Tongue (tissue), 2 donors: Measurements from ENCODE around the gene RP2. TPM values are rescaled to one million over a fixed set of nuclear protein-coding genes. Genes with fewer than 3 reads are reported as not detected.
A peak's percentile ranks its signal among the peaks of the same experiment; 100 is the strongest.

ENCODE experiments used
- DNase-seq: peaks from one replicate; pipeline ENCODE4 v3.0.0-alpha.2; 2015
- total RNA-seq: library from RNA; depleted of rRNA; stranded (reverse); fragments of >200 nt; gene quantifications from one replicate; pipeline ENCODE4 v1.2.3, GENCODE V29; 2014

The RP2 gene
- total RNA-seq, 1 donor from 2014 or later, result 15.0 TPM

DNA sequence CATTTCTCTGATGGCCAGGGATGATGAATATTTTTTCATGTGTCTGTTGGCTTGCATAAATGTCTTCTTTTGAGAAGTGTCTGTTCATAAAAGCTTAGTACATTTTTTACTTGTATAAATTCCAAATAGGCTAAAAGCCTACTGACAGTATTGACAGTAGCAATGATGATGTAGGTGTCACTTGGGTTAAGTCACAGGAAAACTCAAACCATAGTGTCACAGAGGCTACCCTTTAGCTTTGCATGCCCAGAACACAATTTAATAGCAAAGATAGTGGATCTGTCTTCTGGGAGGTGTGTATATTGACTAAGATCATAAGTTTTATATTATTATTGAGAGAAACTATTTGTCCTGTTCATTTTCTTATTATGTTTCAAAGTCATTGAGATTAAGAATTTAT is 8.1 kb downstream of the RP2 start:
- DNase-seq, result no peak

DNA sequence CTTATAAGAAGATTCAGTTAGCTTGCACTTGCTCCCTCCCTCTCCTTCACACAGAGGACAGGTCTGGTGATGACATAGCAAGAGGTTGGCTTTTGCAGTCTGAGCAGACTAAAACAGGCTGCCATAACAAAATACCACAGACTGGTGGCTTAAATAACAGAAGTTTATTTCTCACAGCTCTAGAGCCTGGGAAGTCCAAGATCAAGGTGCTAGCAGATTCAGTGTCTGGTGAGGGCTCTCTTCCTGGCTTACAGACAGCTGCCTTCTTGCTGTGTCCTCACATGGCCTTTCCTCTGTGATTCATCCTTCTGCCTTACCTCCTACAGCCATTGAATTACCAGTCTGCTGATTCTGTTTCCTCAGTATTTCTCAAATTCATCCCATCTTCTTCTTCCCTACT is 13.1 kb downstream of the RP2 start:
- DNase-seq, result no peak

DNA sequence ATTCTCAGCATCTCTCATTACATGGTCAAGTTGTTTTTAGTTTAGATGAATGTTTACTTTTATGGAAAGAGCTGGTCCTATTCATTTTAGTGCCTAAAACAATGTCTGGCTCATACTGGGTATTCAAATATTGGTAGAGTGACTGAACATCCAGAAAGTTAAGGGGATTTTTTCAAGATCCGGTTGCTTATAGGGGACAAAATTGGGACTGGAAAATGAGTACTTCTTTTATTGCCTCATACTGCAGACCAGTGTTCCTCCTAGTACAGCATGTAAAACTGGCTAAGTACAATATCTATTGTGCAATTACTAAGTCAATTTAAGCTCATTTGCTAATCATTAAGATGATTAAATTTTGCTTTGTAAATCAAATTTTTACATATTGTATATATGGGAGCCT is 13.9 kb downstream of the RP2 start:
- DNase-seq, result no peak

DNA sequence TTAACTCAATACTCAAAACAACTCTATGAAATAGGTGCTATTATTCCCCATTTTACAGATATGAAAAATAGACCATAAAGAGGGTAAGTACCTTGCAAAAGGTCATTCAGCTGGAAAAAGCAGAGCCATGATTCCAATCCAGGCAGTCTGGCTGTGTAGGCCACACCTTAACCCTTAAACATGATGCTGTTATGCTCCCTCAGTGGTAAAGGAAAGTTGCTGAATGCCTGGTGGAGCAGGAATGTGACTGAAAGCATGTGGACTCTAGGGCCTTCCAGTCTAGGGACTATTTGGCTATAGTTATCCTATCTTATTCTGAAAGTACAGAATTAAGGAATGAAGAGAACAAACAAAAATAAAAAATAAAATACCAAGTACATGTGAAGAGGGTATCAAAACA is 19.6 kb downstream of the RP2 start:
- no peak for DNase-seq

DNA sequence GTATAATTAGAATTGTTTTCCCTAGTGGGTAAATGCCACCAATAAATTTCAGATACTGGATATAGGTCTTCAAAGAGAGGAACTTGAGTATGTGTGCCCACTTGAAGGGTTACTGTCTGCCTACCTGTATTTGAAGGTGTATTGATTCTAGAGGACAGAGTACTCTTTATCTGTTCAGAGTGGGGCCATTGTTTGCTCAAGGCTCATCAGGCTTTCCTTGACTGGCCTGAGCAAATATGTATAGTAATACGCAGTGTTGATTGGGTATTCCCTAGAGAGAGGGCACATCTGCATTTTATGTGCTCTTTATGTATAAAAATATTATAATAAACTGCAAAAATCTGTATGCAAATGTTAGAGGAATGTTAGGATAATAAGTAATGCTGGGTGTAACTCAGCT is 23.7 kb downstream of the RP2 start:
- DNase-seq, result no peak

DNA sequence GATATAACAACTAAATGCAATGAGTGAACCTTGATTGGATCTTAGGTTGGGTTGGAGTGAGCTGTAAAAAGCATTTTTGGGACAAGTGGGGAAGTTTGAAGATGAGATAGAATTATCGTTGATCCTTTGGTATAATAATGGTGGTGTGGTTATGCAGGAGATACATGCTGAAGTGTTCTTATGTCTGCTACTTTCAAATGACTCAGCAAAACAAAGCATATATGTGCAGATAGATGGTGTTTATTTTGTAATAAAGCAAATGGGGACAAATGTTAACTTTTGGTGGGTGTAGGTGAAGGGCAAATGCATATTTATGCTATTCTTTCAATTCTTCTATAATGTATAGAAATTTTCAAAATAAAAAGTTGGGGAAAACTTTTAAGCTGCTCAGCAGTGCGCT is 26.2 kb downstream of the RP2 start:
- DNase-seq, result no peak

DNA sequence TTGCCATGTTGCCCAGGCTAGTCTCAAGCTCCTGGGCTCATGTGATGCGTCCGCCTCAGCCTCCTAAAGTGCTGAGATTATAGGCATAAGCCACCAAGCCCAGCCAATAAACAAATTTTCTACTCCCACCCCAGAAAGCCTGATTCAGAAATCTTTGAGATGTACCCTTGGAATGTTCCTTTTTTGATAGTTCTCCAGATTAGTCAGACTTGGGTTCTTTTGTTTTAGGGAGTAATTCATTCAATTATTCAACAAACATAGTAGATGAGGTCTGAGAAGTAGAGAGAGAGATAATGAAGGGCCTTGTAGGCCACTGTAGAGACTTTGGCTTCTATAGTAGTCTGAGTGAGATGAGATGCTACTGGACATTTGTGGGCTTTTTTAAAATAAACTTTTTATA is 27.8 kb downstream of the RP2 start:
- no peak for DNase-seq

DNA sequence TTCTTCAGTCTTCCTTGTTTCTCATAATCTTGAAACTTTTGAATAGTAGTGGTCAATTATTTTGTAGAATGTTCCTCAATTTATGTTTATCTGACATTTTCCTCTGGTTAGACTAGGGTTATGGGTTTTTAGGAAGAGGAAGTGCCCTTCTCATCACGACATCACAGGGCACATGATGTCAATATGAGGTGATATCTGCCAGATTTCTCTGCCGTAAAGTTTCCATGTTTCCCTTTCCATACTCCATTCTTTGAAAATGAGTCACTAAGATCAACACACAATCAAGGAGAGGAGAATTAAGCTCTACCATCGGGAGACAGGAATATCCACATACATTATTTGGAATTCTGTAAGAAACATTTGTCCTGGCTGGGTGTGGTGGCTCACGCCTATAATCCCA is 28.4 kb downstream of the RP2 start:
- DNase-seq, result no peak

DNA sequence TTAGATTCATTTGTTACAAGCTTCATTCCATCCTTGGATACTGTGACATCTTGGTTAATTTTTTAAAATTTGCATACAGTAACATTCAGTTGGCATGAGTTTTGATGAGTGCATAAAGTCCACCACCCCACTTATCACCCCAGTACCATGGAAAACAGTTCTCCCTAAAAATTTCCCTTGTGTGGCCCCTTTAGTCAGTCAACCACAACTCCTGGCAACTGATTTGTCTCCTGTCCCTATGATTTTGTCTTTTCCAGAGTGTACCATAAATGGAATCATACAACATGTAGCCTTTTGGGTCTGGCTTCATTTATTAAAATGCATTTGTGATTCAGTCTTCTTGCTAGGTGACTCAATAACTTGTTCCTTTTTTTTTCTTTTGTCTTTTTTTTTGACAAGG is 29.9 kb downstream of the RP2 start:
- no peak for DNase-seq

DNA sequence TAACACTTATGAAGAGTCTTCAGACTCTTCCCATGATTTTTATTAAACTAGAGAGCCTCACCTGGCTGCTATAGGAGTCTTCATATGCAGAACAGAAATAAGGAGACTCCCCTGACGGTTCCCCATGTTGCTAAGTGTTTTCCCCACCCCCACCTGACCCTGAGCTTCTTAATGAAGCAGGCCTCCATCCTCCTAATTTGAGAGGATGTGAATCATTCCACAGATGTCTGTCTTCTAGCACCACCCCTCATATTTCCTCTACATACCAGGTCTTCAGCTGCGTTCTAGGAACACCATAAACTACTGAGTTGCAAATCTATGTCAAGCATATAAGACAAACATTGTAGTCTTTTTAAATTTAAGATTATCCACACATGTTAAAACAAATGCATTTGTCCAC is 36.9 kb downstream of the RP2 start:
- no peak for DNase-seq

DNA sequence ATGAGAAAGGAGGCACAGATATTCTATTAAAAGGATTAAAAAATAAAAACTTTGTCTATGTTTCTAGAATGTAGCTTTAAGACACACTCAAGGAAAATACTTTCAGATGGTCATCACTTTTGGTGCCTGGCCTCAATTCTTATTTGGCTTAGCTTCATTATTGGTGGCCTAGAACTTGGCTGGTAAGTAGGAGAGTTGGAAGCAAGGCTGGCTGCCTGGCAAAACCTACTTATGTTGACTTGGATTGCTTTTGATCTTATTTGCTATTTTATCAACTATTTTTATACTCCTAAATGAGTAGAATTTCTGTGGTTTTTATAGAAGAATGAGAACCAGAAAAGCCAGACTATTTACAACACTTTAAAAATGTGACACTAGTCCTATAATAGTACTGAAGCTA is 40.1 kb downstream of the RP2 start:
- DNase-seq, result no peak

DNA sequence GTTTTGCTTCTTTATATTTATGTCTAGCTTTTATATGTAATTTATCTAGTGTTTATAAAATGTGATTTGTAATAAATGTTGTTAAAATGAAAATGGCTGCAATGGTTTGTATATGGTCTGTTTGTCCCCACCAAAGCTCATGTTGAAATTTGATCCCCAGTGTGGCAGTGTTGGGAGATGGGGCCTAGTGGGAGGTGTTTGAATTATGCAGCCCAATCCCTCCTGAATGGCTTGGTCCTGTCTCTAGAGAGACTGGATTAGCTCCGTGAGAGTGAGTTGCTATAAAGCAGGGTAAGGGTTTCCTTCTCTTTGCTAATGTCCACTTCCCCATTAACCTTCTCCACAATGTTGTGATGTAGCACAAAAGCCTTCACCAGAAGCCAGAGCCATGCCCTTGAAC is 45.4 kb downstream of the RP2 start:
- no peak for DNase-seq

DNA sequence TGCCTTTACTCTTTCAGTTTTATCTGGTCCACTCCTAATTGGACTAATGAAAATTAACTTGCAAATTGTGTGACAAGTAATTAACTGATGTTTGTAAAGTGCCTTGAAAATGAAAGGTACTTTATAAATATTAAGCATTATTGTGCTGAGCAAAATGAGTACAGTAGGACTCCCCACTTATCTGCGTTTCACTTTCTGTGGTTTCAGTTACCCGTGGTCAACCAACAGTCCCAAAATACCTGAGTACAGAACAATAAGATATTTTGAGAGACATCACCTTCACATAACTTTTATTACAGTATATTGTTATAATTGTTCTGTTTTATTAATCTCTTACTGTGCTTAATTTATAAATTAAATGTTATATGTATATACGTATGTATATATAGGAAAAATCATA is 48.0 kb downstream of the RP2 start:
- no peak for DNase-seq

DNA sequence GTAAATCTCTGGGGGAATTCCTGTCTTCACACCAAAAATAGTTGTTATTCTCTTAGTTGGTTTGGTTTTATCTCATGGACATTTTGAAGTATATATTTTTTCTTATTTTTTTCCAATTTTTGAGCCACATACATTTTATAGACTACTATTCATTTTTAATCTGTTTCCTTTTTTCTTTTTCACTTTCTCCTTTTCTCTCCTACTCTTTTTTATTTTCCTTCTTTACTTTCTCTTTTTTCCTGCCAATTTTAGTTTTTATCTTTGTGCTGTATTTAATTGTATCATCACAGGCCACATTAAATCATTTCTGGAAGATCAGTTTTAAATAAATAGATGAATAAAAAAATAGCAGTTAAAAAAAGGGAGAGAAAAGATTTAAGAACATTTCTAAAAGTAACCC is 61.4 kb downstream of the RP2 start:
- DNase-seq, result no peak

DNA sequence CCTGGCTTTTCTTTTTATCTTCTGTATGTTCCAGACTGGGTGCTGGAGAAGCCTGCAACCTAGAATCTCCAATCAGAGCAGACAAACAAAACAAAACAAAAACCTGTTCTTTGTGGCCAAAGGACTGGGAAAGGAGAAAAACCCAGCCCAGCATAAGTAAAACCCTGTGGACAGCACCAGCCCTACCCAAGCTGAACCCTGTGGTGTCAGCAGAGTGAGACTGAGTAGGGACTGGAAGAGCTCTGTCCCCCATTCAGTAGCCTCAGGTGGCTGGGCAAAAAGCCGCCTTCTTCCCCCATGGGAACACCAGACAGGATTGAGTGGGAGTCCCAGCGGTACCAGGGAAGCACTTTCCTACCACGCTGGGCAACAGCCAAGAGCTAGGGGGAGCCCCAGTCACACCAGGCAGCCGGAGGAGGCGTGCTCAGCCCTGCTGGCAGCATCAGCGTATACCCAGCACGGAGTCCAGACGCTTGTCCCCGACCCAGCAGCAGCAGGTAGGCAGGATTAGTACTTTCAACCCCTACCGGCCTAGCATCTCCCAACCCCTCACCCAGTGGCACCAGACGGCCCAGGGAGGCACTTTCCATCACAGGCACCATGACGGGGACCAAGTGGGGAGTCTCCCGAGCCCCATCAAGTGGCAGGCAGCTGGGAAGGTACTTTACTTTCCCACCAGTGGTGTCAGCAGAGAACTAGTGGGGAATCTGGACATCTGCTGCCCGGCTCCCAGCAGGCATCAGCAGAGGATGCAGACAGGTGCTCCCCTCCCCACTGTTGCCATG is 66.8 kb downstream of the RP2 start:
- peak; percentile 77 for DNase-seq

DNA sequence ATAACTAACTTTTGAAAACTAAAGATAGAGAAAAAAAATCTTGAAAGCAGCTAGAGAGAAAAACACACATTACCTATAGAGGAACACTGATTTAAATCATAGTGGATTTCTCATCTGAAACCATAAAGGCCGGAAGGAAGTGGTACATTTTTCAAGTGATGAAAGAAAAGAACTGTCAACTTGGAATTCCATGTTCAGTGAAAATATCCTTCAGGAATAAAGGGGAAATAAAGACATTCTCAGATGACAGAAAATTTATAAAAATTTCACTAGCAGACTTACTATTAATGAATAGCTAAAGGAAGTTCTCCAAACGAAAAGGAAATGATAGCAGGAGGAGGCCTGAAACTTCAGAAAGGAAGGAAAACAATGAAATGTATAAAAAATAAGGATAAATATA is 67.8 kb downstream of the RP2 start:
- DNase-seq, result no peak

DNA sequence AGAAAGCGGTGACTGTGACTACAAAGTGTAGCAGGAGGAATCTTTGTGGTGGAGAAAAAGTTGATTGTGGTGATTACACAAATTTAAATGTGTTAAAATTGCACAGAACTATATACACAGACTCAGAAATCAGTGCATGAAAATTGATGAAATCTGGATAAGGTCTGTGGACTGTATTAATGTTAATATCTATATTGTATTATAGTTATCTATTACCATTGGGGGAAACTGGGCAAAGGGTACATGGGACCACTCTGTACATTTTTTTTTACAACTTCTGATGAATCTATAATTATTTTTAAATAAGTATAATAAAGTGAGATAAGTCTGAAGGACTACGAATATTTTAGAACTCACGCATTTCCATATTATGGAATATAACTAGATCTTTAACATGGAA is 73.6 kb downstream of the RP2 start:
- no peak for DNase-seq

DNA sequence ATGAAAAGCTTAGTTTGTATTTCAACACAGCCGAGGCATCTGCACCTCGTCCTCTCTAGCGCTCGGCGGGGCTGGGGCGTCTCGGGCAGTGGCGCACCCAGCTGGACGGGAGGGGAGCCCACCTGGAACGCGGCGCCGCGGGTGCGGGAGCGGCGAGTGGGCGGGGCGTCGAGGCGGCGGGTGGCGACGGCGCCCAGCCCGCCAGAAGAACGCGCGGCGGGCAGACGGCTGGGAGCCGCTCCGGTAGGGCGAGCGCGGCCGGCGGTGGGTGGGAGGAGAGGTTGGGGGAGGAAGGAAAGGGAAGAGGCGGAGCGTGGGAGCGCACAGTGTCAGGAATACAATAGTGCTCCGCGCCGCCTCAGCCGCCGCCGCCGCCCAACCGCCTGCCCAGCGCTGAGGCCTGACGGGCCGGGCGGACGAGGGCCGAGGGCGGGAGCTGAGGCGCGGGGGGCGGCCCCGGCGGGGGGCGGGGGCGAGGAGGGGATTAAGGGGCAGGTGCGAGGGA is 75.3 kb downstream of the RP2 start, which contains the start of gene JADE3:
Gene JADE3 (plus strand): TSS at position 324 of the 505 bp plus-strand sequence. CDS start 72,474 bp downstream, outside the sequence.
- DNase-seq, result peak; percentile 79

DNA sequence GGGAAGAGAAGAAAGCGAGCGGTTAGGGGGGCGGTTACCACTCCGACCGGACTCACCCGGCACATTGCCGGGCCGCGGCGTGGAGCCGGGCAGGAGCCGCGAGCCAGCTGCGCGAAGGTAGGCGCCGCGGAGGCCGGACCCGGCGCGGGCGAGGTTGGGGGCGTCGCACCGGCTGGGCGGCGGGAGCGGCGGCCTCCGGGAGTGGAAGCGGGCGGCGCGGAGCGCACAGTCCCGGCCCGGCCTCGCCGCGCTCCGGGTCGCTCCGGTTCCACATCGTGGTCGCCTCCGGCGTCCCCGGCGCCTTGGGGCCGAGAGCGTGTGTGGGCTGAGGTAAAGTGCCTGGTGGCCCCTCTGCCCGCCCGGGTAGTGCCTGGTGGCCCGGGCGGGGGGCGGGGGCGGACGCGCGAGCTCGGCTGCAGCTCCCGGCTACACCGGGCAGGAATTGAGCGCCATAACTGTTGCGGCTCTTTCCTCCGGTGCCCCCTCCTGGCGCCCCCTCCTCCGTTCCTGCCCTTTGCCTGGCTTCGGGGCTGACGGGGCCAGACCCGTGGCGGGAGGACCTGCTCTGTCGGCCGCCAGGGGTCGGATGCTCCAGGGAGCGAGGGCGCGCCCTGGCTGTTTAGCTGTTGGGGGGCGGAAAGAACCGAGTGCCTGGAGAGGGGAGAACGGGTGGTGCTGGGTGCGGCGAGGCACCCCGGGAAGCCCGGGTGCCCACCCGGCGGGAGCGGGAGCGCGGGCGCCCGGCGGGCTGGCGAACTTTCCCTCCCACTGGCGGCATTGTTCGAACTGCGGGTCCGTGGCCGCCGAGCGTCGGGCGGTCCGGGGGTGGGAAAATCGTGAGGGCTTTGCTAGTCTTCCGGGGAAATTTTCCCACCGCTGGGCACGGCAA is 76.0 kb downstream of the RP2 start:
- peak; percentile 52 for DNase-seq

DNA sequence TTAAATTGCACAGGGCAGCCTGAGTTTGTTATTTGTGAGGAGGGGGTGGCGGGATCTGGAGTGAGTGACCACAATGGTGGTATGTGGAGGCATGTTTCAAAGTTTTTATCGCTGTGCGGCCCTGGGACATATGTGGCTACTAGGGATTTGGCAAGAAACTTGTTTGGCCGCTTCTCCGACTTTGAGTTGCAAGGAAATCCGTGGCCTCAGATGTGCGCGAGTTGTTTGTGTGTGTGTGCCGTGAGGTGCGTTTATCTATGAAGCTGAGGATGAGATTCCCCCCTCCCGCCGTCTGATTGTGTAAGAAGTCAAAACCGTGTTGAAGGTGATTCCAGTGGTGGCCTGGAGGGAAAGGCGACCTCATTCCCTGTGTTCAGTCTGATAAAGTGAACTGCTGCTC is 76.8 kb downstream of the RP2 start:
- DNase-seq, result peak; percentile 13

DNA sequence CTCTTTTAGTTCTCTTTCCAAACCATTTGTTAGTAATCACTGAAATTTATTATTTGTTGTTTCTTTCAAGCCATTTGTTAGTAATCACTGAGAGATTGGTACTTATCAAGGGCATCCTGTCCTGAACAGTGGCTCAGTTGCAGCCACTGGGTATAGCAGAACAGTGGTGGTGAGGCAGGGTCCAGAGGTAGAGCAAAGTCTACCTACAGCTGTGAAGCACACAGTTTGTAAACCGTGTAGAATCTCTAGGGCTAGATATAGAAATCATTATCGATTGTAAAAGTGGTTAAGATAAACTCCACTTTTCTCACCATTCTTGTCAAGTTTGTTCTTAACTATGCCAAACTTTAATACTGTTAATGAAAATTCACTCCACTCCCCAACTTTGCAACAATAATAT is 79.4 kb downstream of the RP2 start:
- no peak for DNase-seq

DNA sequence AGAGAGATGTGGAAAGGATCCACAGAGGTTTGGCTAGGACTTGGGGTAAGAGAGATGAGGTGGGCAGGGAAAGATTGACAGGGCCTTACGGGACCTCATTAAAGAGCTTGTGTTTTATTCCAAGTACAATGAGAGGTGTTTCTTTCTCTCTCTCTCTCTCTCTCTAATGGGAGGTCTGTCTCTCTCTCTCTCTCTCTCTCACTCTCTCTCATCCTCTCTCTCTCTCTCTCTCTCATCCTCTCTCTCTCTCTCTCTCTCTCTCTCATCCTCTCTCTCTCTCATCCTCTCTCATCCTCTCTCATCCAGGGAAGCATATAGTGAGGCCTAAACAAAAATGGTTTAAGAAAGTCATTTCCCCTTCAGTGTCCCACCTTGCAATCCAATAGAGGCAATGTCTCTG is 80.8 kb downstream of the RP2 start:
- DNase-seq, result no peak

DNA sequence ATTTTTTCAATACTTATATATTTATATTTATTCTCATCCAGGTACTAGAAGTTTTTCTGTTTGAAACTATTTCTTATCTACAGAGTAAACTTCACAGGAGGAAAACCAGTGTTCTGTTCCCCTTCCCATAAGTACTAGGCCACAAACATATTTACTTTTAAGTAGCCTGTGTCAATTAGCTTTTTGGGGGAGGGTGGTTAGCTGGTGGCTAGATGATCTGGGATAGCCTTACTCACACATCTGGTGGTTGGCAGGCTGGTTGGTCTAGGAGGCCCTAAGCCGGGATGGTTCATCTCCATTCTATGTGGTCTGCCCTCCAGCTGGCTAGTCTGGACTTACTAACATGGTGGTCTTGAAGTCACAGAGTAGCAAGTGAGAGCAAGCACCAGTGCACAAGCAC is 81.6 kb downstream of the RP2 start:
- DNase-seq, result no peak

DNA sequence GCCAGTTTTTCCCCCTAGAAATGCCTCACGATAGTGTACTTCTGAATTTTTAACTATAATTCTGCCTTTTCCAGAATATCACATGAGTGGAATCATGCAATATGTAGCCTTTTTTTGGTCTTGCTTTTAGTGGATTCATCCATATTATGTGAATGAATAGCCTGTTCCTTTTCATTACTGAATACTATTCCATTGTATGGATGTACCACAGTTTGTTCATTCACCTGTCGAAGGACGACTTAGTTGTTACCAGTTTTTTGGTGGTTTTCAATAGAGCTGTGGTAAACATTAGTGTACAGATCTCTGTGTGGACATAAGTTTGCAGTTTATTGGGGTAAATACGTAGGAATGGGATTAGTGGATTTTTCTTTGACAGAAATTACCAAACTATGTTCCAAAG is 83.4 kb downstream of the RP2 start:
- DNase-seq, result no peak
